Measurements from ENCODE around the gene HS1BP3.

HS1BP3 gene

DNA sequence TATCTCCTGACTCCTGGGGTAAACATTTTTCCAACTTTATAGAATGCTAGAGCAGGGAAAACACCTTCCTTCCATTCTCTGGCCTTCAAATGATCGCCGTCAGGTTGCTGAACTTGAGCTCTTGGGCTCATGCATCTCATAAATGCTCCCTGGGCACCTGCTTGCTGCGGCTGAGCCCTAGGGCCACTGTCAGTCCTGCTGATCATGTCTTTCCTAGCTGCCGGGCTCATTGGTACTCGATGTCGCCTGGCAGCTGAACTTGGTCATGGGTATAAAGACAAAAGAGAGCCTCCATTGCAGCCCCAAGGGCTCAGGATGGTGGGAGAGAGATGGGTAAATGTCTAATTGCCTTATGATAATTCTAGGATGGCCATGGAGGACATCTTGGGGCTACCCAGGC, 80.6 kb downstream of the HS1BP3 start:
- no peak for DNase-seq (ENCODE audit: low spot score)

DNA sequence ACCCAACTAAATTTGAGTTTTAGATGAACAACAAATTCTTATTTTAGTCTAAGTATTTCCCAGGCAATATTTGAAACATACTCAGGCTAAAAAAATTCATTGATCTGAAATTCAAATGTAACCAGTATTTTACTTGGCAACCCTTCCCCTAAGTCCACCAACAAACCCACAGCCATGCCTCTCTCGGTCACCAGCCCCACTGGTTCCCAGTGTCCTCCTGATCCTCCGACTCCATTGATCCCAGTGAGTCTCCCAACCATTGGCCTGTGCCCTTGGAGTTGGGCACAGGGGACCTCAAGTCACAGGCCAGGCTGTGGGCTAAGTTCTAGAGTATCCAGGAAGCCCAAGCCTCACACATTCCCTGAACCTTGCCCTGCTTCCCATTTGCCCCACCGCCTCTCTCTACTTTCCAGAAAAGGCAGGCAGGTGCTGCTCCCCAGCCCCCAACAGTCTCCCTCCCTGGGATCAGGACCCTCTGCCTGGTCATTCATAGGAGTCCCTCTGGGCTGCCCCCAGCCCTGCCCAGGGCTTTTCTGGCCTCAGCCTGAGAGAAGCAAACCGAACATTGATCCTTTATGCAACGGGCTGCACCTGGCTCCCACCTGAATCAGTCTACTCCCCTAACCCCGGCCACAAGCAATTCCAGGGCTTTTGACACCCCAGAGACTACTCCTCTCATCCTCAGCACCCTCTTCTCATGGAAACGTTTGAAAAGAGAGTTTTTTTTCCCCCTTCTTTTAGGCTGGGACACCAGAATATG, 81.3 kb downstream of the HS1BP3 start:
- no peak for DNase-seq (ENCODE audit: low spot score)

DNA sequence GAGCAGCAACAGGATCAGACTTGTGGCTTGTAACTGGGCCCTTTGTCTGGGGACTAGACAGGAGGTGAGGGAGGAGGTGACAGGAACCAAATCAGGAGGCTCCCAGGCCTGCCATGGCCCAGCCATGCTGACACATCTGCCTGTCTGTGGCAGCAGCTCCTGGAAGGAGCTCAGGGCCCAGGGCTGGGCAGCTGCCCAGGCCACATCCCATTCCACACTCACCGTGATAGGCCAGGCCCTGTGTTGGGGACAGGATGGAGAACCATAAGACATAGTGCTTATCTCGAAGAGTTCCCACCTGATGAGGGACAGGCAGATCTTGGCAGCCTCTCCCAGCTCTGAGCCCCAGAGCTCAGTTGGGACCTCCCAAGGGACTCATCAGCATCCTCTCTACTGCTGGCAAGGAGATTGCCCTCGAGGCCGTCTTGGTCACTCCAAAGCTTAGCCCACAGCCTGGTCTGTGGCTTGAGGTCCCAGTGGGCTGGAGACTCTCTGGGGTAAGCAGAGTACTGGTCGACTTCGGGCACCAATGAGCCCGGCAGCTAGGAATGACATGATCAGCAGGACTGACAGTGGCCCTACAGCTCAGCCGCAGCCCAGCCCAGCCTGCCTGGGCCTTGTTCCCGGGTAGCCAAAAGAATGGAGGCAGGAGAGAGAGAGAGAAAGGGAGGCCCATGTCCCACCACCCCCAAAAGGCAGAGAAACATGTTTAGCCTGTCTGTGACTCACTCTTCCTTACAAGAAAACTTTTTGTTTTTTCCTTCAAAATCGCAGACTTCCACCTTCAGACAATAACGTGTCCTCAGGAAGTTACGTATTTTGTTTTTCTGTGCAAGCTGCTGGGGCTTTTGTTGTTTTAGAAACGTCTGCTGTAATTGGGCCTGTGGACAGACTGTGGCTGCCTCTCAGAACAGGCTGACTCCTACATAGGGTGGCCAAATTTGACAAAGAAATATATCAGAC, 82.1 kb downstream of the HS1BP3 start:
- no peak for DNase-seq (ENCODE audit: low spot score)

DNA sequence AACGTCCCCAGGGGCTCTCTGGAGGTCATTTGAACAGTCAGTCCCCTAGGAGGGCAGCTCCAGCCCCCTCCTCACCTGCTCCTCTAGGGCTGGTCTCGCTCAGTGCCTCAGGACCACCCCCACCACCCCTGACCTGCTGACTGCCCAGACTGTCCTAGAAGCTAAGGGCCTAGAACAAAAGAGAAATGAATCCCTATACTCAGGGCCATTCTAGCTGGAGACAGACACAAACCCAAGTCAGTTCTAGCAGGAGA, 83.0 kb downstream of the HS1BP3 start:
- no peak for DNase-seq (ENCODE audit: low spot score)

Data from hematopoietic multipotent progenitor cell treated with erythropoietin and hydrocortisone succinate and interleukin-3 and kit ligand, for 17 days (in vitro differentiated cells).